ENCODE results near the gene RAI14.

The RAI14 gene

DNA sequence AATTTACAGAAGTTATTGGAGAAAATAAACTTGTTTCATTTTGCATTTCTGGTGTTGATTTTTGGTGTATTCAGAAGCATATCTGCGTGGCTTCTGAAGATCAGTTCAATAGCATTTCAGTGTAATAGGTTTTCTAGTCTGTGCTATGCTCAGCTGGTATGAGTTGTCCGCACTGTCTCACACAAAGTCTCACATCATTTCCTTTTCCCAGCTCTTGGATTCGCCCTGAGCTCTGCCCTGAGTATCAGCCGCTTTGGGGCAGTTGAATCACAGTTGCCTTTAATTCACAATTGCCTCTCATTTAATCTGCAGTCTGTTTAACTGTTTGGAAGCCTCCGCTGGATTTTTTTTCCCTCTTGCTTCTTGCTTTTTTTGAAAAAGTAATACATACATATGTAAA lies 176.4 kb downstream of the RAI14 start:
- TF ChIP-seq, protein P1, sequence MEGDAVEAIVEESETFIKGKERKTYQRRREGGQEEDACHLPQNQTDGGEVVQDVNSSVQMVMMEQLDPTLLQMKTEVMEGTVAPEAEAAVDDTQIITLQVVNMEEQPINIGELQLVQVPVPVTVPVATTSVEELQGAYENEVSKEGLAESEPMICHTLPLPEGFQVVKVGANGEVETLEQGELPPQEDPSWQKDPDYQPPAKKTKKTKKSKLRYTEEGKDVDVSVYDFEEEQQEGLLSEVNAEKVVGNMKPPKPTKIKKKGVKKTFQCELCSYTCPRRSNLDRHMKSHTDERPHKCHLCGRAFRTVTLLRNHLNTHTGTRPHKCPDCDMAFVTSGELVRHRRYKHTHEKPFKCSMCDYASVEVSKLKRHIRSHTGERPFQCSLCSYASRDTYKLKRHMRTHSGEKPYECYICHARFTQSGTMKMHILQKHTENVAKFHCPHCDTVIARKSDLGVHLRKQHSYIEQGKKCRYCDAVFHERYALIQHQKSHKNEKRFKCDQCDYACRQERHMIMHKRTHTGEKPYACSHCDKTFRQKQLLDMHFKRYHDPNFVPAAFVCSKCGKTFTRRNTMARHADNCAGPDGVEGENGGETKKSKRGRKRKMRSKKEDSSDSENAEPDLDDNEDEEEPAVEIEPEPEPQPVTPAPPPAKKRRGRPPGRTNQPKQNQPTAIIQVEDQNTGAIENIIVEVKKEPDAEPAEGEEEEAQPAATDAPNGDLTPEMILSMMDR (IDR thresholded peaks at IDR 0.05; ENCODE audit: low read depth, low read length) = no peak
- H3K4me3 ChIP-seq (replicated peaks in 1 of 2; ENCODE audit: low read depth in 2 of 2, low read length in 2 of 2) = no peak overlapping the region
- DNase-seq (ENCODE audit: low read depth in 2 of 2) = peak in 1 of 2 donors; percentile 40

DNA sequence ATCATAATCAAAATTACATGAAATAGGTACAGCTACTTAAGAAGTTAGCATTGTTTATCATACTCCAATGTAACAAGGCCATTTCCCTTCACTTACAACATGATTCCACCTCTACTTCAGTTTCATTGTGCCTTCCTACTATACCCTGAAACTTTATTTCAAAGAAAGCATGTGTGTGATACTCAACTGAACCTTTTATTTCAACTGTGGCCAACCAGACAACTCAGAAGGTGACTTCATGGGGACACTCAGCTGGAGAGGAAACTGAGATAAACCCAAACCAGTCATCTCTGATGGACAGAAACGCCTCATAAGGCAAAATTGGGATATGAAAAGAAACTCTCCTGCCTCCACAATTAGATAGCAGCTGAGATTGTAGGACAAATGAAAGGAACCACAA lies 177.0 kb downstream of the RAI14 start:
- TF ChIP-seq, protein P1 (IDR thresholded peaks at IDR 0.05; ENCODE audit: low read depth, low read length) = no peak
- no peak overlapping the region for H3K4me3 ChIP-seq (replicated peaks in 1 of 2; ENCODE audit: low read depth in 2 of 2, low read length in 2 of 2)
- DNase-seq (ENCODE audit: low read depth in 2 of 2) = no peak

DNA sequence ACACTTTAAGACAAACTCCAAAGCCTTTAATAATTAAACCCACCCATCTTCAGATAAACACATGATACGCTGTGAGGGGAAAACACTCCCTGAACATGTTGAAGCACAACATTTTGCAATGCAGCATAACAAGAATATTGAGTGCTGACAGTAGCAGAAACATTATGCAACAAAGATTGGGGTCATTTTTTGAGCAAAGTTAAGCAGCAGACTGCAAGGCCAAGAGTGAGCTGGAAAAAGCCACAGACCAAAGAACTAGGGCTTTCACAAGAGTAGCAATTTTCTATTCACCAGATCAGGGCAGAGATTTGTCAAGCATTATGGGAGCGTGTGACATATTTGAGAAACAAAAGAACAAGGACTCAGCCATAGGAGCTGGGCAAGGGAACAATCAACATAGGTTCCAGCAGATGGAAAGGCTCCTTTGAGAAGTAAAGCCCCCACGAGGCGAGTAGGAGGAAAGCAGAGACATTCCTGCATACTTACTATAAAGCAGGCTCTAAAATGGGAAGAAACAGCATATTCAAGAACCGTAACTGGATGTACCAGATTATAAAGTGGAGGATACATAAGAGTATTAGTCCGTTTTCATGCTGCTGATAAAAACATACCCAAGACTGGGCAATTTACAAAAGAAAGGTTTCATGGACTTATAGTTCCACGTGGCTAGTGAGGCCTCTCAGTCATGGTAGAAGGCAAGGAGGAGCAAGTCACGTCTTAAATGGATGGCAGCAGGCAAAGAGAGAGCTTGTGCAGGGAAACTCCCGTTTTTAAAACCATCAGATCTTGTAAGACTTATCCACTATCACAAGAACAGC lies 178.1 kb downstream of the RAI14 start:
- TF ChIP-seq, protein P1 (IDR thresholded peaks at IDR 0.05; ENCODE audit: low read depth, low read length) = no peak
- DNase-seq (ENCODE audit: low read depth in 2 of 2) = peak; percentile 28 to 66

GRCh38 chr5:34834794-34835089 lies 178.6 kb downstream of the RAI14 start:
- H3K4me3 ChIP-seq (replicated peaks in 1 of 2; ENCODE audit: low read depth in 2 of 2, low read length in 2 of 2) = no peak overlapping the region
- DNase-seq (ENCODE audit: low read depth in 2 of 2) = no peak
- TF ChIP-seq, protein P1 (IDR thresholded peaks at IDR 0.05; ENCODE audit: low read depth, low read length) = no peak

More for the DNA sequence above, 178.1 kb downstream of the RAI14 start:
- no peak overlapping the region for H3K4me3 ChIP-seq (replicated peaks in 1 of 2; ENCODE audit: low read depth in 2 of 2, low read length in 2 of 2)

DNA sequence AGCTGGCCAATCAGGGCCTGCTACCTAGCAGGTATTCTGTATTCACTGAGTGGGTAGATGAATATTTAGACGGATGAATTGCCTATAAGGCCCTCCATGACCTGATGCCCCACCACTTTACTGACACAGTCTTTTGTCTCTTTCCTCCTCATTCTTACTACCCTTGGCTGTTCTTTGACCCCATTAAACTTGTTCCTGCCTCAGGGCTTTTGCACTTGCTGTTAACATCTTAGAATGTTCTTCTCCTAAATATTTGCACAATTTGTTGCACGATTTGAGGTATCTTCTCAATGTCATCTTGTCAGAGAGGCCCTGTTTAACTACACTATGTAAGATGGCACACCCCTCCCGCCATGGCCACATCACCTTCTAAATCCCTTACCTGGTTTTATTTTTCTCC lies 179.5 kb downstream of the RAI14 start:
- no peak for DNase-seq (ENCODE audit: low read depth in 2 of 2)
- H3K4me3 ChIP-seq (replicated peaks in 1 of 2; ENCODE audit: low read depth in 2 of 2, low read length in 2 of 2) = no peak overlapping the region
- TF ChIP-seq, protein P1 (IDR thresholded peaks at IDR 0.05; ENCODE audit: low read depth, low read length) = no peak

DNA sequence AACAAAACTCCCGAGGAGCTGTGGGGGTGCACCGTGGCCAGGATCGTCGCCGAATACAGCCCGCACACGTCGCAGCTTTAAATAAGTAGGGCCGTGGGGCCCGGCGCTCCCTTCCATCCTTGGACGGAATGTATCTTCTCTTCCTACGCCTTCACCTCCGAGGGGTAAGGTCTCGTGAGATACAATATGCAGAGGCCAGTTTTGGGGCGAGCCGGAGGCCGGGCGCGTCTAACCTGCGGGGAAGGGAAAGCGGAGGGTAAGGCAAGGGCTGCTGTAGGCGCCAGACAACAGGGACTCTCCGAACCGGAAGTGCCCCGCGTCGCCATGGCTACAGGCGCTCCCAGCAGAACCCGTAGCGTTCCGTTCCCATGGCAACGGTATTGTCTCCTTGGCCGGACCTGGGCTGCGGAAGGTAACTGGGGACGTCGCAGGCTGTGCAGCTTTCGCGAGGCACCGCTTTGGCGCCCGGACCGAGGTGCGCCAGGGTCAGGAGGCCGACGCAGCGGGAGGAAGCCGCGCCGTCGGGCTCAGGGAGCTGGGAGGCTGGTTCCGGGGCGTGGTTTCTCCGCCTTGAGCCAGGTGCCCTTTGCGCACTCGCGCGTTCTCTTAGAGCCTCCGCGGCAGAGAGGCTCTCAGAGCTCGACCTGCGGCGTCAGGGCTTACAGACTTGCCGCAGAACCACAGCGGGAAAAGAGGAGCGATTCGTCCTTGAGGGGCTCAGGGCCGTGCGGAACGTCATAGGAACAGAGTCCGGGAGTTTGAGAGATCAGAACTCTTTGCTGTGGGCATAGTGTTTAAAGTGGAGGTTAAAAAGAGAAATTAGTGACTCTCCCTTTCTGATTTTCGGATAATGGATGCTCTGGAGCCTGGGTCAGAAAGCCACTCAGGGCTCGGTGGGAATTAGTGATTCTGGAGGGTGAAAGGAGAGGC lies 182.9 kb downstream of the RAI14 start, which contains the start of gene TTC23L:
Gene TTC23L (plus strand): TSS at position 380 of the 930 bp plus-strand sequence. CDS start 1,508 bp downstream, outside the sequence.
- H3K4me3 ChIP-seq (replicated peaks in 1 of 2; ENCODE audit: low read depth in 2 of 2, low read length in 2 of 2) = peak within 1 kb of the TSS; percentile 76 to 86
- peak; percentile 85 to 87 for DNase-seq (ENCODE audit: low read depth in 2 of 2)
- TF ChIP-seq, protein P1 (IDR thresholded peaks at IDR 0.05; ENCODE audit: low read depth, low read length) = no peak

Measured in cardiac fibroblast (primary cell).